GM19438 (cell line): ENCODE data around the gene MKLN1.
"Not testable (repeated sequence)": the region's sequence is repeated elsewhere in the genome, so short reads cannot be mapped to it uniquely, and the experiment has no call there.

Source experiments
- ATAC-seq: cut with Tn5 transposase; IDR thresholded peaks from one replicate; pipeline ENCODE4 v1.9.1; 2021; ENCODE audit warnings: low read depth; ENCODE audit not compliant: unreplicated experiment

The MKLN1 gene

DNA sequence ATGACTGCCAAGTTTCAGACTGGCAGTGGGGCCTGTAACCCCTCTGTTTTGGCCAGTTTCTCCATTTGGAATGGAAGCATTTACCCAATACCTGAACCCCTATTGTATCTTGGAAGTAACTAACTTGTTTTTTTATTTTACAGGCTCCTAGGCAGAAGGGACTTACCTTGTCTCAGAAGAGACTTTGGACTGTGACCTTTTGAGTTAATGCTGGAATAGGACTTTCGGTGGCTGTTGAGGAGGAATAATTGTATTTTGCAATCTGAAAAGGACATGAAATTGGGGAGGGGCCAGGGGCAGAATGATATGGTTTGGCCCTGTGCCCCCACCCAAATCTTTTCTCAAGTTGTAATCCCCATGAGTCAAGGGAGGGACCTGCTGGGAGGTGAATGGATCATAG, 20.0 kb upstream of the MKLN1 start:
- ATAC-seq, result no peak

DNA sequence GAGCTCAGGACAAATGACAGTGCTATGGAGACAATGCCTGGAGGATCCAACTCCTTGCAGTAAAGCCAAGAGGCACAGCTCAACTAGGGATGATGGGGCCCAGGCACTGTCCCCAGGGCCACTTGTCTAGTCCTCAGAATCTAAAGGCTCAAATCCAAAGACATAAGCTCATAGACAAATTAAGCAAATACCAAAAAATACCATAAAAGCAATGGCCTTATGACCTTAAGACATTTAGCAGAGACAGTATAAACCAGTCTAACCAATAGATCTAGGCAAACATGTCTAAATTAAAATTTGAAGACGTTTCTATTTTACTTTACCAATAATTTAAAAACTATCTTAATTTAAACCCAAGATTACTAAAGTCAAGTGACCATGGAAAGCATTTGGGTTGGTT, 14.8 kb upstream of the MKLN1 start:
- ATAC-seq, result no peak

DNA sequence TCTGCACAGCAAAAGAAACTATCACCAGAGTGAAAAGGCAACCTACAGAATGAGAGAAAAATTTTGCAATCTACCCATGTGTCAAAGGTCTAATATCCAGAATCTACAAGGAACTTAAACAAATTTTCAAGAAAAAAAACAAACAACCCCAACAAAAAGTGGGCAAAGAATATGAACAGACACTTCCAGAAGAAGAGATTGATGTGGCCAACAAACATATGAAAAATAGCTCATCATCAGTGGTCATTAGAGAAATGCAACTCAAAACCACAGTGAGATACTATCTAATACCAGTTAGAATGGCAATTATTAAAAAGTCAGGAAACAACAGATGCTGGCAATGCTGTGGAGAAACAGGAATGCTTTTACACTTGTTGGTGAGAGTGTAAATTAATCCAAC, 7.1 kb upstream of the MKLN1 start:
- ATAC-seq, result no peak

DNA sequence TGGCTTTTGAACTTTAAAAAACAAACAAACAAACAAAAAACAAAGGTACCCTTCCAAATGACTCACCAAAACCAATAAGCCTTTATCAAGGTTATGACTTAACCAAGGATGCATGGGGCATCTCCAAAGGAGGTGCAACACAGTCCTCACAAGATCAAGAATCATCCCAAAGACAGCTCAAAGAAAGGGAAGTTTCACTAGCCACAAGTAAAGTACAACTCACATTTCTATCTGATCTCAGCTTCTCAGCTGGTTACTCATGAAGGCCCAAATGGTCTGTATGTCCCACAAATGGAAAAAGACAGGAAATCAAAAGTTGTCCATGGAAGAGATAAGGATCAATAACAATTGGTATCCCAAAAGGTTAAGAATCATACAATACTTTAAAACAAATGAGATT, 6.0 kb upstream of the MKLN1 start:
- ATAC-seq, result no peak

DNA sequence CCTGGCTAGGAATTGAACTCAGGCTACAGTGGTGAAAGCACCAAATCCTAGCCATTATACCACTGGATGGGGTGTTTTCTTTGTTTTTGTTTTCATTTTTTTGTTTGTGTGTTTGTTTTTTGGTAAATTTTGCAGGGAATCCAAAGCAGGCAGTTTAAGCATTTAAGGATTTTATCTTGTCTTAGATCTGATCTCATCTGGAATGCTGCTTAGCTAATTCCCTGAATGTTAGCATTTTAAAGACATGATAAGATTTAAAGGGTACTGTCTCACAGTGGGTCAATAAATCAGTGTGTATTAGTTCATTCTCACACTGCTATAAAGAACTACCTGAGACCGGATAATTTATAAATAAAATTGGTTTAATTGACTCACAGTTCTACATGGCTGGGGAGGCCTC, 5.6 kb upstream of the MKLN1 start:
- ATAC-seq, result no peak

DNA sequence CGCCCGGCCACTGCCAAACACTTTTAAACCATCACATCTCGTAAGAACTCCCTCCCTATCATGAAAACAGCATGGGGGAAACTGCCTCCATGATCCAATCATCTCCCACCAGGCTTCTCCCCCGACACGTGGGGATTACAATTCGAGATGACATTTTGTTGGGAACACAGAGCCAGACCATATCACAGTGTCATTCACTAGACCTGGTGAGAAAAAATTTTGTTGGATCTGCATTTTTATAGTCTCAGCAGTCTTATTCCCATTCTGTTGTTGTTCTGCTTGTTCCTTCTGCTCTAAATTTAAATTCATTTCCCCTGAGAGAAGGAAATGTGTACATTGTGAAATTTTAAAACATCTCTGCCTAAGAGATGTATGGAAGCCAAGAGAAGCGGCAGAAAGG, 4.8 kb upstream of the MKLN1 start:
- ATAC-seq, result no peak

DNA sequence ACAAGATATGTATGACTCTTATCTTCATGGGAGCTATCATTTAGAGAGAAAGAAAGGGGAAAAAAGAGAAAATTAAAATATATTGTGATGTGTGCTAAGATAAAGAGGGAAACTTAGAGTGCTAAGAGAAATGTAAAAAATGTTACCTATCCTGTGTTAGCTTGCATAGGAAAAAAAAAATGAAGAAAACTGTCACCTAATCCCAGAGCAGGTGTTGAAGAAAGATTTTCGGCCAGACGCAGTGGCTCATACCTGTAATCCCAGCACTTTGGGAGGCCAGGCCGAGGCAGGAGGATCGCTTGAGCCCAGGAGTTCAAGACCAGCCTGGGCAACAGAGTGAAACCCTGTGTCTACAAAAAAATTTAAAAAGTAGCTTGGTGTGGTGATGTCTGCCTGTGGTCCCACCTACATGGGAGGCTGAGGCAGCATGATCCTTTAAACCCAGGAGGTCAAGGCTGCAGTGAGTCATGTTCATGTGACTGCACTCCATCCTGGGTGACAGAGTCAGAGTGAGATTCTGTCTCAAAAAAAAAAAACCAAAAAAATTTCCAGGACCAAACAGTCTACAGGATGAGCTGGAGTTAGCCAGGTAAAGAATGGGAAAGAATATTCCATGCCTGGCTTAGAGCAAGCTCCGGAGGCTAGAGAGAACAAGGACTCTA, 2.4 kb upstream of the MKLN1 start:
- ATAC-seq, result no peak

DNA sequence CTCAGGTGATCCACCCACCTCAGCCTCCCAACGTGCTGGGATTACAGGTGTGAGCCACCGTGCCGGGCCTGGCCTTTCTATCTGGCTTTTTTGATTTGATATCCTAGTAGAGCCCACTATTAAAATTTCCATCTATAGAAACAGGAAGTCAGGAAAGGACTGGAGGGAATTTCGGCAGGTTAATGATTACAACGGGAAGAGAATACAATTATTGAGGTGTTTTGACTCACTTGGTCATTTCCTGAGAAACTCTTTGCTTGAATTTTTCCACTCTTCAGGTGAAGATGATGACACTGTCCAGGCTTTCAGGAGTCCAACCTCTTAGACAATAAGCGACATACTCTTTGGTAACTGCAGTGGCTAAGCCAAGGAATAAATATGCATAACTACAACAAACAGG, 1.1 kb upstream of the MKLN1 start:
- no peak for ATAC-seq

DNA sequence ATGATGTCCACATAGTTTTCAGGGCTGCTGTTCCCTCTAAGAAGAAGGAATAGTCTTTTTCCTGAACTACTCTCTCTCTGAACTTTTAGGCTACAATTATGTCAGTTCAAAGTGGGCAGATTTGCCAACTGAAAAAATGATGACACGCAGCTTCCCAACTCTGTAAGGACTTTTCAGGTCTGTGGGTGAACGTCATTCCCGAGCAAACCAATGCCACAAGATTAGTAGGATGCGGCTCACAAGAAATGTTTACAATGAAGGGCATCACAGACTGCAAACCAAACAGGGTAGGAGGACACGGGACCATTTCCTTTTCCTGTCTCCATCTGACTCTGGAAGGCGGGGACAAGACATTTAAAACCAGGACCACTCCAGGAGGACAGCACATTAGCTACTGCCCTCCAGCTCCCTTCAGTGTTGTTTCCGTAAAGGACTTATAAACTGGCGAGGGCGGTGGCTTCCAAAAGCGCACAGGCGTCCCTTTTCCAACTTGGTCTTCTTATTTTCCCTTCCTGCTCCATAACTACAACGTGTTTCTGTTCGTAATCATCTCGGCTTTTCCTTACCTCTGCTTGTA, 539 bp upstream of the MKLN1 start:
- peak; percentile 16 for ATAC-seq

DNA sequence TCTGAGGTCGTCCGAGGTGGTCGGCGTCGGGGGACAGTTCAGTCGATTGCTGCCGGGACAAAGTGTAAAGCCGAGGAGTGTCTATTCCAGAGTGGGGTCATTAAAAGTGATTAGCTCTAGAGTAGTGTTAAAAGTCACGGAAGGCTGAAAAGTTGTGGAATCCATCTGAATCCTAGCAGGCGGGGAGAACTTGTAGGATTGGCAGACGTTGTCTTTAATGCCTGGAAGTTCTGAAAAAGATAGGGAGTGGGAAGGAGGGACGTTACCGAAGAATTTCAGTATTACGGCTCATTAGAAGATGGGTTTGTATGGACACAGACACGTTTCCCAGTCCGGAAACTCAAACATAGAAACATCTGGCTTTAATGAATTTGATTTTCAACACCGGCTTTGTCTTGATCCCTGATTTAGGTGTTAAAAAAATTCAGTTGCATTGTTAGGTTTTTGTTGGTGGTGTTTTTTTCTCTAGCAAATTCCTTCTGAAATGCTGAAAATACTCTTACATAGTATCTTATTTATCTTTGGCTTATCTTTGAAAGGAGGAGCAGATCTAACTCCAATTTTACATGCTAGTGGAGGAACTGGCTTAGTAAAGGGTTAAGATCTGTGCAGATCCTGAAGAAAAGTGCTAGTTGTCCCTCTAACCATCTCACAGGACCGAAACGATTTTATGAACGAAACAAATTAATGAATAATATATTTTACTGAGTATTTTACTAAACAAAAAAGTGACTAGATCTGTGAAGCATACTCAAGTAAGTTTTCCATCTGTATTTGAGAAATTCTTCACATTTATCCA, 900 bp downstream of the MKLN1 start:
- no peak for ATAC-seq

DNA sequence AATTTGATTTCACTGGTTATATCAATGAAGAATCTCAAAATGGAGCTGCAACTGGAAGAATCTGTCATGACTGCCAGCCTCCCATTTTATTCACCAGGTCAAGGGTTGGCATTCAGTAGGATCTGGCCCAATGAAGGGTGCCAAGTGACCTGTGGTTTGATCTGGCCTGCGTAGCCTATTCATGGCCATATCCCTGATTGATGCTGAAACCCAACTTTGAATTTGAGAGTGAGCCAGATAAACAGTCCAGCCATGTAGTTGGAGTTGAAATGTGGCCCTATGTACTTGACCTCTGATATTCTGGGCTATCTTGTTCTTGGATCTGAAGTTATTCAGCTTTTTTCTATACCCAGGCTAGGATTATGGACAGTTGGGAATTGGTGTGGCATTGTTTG, 1.5 kb downstream of the MKLN1 start:
- no peak for ATAC-seq

DNA sequence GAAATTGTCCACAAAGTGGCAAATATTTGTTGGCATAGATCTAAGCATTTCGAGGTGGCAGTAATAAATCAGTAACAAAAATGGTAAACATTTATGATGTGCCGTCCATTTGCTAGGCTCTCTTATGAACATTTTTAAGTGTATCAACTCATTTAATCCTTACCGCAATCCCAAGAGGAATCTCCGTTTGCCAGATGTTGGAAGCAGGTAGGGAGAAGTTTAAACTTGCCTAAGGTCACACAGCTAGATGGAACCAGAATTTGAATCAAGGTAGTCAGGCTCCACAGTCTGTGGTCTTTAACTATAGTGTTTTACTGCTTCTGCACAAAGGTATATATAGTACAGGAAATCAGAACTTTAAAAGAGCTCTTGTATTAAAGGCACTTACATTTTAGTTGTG, 2.6 kb downstream of the MKLN1 start:
- no peak for ATAC-seq

DNA sequence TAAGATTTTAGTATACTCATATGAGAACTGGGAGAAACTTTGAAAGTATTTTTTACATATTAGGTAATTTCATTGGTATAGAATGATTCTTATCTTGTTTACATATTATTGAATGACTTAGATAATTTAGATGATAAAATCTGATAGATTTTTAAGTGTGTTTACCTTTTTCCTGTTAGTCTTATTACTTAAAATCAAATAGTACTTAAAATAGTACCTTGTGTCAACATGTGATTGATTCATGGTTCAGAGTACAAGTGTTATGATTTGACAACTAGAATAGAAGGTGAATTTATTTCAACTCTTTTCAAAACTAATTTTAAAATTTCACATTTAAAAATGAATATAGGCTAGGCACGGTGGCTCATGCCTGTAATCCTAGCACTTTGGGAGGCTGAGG, 4.1 kb downstream of the MKLN1 start:
- ATAC-seq, result no peak

DNA sequence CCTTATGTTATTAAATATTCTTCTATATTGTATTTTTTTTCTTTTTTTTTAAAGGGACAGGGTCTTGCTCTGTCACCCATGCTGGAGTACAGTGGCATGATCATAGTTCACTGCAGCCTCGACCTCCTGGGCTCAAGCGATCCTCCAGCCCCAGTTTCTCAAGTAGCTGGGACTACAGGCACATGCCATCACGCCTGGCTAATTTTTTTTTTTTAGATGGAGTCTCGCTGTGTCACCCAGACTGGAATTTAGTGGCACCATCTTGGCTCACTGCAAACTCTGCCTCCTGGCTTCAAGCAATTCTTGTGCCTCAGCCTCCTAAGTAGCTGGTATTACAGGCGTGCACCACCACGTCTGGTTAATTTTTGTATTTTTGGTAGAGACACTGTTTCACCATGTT, 5.1 kb downstream of the MKLN1 start:
- not testable (repeated sequence) for ATAC-seq

DNA sequence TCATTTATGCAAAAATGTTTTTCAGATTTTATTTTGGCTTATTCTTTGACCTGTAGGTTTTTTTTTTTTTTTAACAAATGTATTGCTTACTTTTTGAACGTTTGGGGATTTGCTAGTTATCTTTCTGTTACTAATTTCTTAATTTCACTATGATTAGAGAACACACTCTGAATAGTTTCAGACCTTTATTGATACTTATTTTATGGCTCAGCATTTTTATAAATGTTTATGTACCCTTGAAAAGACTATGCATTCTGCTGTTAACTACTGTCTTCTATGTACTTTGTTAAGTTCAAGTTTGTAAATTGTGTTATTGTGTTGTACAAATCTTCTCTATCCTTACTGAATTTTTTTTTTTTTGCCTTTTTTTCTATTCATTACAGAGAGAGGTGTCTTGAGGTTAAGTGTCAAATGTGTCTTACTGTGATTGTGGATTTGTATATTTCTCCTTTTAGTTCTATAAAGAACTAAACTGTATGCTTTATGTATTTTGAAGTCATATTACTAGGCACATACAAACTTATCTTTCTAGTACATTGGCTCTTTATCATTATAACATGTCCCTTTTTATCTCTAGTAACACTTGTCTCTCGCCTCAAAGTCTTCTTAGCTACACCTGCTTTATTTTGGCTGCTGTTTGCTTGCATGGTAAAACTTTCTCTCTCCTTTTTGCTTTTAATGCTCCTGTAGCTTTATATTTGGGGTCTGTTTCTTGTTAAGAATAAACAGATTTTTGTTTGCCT, 8.1 kb downstream of the MKLN1 start:
- ATAC-seq, result no peak

DNA sequence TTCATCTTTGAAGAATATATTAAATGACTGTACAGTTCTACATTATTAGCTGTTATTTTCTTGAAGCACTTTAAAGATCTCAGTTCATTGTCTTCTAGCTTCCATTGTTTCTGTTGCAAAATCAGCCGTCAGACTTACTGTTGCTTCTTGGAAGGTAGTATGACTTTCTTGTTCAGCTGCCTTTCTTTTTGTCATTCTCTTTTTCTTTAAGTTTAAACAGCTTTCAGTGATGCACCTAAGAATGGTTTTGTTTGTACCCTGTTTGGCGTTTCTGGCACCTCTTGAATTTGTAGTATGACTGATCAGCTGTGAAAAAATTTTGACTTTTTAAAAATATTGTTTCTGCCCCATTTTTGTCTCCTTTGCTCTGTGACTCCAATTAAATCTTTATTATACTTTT, 9.3 kb downstream of the MKLN1 start:
- ATAC-seq, result no peak

DNA sequence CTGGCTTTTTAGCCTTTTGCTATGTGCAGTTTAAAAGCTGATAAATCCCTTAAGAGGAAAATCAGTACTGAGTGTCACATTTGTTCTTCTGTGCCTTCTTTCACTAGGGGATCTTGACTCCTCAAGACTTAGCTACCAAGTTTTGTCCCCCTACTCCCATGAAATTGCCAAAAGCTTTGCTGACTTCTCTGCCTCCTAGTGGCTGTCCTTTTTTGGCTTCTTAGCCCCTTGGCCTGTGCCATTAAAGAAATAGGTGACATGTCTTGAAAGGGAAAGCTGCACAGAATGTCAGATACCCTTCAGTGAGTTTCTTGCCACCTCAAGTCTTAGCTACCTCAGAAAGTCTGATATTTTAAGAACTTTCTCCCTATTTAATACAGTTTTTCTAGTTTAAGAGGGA, 10.5 kb downstream of the MKLN1 start:
- ATAC-seq, result no peak

DNA sequence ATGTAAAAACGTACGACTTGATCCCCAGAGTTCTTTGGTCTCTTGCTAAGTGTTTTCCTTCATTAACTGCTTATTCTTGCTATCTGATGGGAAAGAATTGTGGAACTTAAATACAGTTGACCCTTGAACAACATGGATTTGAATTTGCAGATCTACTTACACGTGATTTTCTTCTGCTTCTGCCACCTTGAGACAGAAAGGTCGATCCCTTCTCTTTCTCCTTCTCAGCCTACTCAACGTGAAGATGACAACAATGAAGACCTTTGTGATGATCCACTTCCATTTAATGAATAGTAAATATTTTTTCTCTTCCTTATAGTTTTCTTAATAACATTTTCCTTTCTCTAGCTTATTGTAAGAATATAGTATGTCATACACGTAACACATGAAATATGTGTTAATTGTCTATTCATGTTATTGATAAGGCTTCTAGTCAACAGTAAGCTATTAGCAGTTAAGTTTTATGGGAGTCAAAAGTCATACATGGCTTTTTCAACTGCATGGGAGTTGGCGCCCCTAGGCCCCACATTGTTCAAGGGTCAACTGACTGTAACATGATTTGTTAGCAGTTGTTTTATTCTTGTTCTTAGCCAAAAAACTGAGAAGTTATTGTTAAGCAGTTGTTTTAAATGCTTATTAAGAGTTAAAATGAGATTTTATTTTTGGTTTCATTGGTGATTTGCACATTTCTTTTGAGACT, 11.2 kb downstream of the MKLN1 start:
- no peak for ATAC-seq

DNA sequence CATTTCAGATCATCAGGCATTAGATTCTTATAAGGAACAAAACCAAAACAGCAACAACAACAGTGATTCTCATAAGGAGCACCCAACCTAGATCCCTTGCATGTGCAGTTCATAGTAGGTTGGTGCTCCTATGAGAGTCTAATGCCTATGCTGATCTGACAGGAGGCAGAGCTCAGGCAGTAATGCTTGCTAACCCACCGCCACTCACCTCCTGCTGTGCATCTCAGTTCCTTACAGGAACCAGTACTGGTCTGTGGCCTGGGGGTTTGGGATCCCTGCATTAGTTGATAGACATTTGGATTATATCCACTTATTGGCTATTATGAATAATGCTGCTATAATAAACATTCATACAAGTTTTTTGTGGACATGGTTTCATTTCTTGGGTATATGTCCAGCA, 14.0 kb downstream of the MKLN1 start:
- no peak for ATAC-seq

DNA sequence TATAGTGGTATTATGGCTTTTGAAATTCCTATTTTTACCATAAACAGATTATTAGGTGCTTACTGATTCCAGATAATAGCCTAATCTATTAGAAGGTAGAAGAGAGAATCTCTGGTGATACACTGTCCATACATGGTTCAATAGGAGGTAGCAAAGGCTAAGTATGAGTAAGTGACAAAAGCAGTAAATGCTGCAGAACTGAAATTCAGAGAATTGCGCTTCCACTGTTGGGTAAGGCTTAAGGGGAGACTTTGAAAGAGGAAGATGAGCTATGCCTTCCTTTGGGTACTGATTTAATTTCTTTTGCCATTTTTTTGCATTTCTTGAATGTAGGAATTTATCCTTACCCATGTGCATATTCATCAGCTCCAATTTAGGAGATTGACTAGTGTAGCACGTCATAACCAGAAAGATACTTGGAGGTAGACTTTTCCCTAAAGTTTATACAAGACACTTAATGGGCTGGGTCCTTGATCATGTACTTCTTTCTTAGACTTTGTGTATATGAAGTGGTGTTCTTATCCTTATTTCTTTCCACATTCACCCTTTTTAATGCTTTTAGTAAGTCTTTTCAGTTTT, 15.3 kb downstream of the MKLN1 start:
- no peak for ATAC-seq
